Stimulated activated naive CD4-positive, alpha-beta T cell (primary cell): Measurements from ENCODE around the gene HIRA.
"Not testable (repeated sequence)": the region's sequence is repeated elsewhere in the genome, so short reads cannot be mapped to it uniquely, and the experiment has no call there.

Source experiments
- DNase-seq, 6 experiments: peaks; one replicate each; lab custom pipeline; 2025; lab: John Stamatoyannopoulos, UW

The HIRA gene

GRCh38 chr22:19355413-19356157, 75.9 kb downstream of the HIRA start:
- no peak for DNase-seq

GRCh38 chr22:19354201-19354600, 77.3 kb downstream of the HIRA start:
- DNase-seq: no peak

- DNase-seq: no peak
Measured at GRCh38 chr22:19353363-19354131, 78.0 kb downstream of the HIRA start.

GRCh38 chr22:19352766-19353165, 78.8 kb downstream of the HIRA start:
- no peak for DNase-seq

GRCh38 chr22:19352217-19352616, 79.3 kb downstream of the HIRA start:
- DNase-seq: no peak

- DNase-seq: no peak
Measured at GRCh38 chr22:19351604-19352003, 79.9 kb downstream of the HIRA start.

- no peak for DNase-seq
Measured at GRCh38 chr22:19350947-19351346, 80.6 kb downstream of the HIRA start.

GRCh38 chr22:19350476-19350859, 81.1 kb downstream of the HIRA start:
- DNase-seq: no peak

- no peak for DNase-seq
Measured at GRCh38 chr22:19349778-19350475, 81.6 kb downstream of the HIRA start.

GRCh38 chr22:19346677-19347265, 84.8 kb downstream of the HIRA start:
- DNase-seq: no peak

- no peak for DNase-seq
Measured at GRCh38 chr22:19344420-19344819, 87.1 kb downstream of the HIRA start.

GRCh38 chr22:19343470-19343869, 88.1 kb downstream of the HIRA start:
- DNase-seq: no peak

GRCh38 chr22:19341500-19341899, 90.0 kb downstream of the HIRA start:
- no peak for DNase-seq

- DNase-seq: no peak
Measured at GRCh38 chr22:19337137-19337536, 94.4 kb downstream of the HIRA start.

GRCh38 chr22:19336133-19337075, 95.1 kb downstream of the HIRA start:
- no peak for DNase-seq

- DNase-seq: no peak
Measured at GRCh38 chr22:19331975-19332374, 99.6 kb downstream of the HIRA start.

- DNase-seq: no peak
Measured at GRCh38 chr22:19331474-19331873, 100.1 kb downstream of the HIRA start.

GRCh38 chr22:19330865-19331418, 100.6 kb downstream of the HIRA start:
- DNase-seq: no peak

GRCh38 chr22:19330205-19330604, 101.3 kb downstream of the HIRA start:
- not testable (repeated sequence) for DNase-seq

- DNase-seq: no peak
Measured at GRCh38 chr22:19329454-19329853, 102.1 kb downstream of the HIRA start.
